Skin of body (tissue), 2 donors: ENCODE results near the gene BEND6. TPM values are rescaled to one million over a fixed set of nuclear protein-coding genes. Genes with fewer than 3 reads are reported as not detected.

Source experiments
- DNase-seq: peaks from one replicate; lab custom pipeline; 2025; lab: John Stamatoyannopoulos, UW
- total RNA-seq: library from RNA; depleted of rRNA; stranded (reverse); fragments of >200 nt; gene quantifications from one replicate; pipeline ENCODE4 v1.2.3, GENCODE V29; 2014

Gene BEND6
- total RNA-seq, 1 donor from 2014 or later: 5.6 TPM

GRCh38 chr6:56940977-56941376, 13.9 kb upstream of the BEND6 start:
- DNase-seq: no peak

DNA sequence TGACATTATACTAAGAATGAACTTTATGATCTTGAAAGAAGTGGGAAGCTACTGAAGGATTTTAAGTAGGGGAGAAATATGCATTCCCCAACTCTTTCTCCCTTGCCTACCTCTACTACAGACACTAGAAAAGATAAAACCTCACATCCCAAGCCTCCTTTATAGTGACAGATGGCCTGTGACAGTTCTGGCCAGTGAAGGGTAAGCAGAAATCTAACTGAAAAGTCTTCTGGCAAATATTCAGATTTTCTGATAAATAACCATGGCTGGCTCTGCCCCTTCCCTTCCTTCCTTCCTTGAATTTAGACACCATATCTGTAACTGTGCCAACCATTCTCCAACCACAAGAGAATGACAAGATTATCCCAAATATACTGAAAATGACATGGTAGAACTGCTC, 10.2 kb upstream of the BEND6 start:
- DNase-seq: no peak

- no peak for DNase-seq
Observed at GRCh38 chr6:56946368-56946767, 8.5 kb upstream of the BEND6 start.

DNA sequence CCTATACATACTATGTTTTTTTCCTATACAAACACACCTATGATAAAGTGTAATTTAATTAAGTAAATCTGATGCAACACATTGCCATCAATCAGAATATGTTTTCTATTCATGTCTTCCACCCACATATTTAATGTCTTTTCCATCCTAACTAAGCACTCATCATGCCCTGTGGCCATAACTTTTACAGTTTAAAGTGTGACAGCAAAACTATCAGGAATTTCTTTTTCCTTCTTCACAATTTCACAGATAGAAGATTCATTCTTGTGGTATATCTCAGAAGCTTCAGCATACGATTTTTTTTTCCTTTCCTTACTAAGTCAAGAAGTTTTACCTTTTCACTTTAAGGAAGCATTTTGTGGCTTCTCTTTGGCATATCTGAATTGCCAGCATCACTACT, 7.0 kb upstream of the BEND6 start:
- DNase-seq: no peak

DNA sequence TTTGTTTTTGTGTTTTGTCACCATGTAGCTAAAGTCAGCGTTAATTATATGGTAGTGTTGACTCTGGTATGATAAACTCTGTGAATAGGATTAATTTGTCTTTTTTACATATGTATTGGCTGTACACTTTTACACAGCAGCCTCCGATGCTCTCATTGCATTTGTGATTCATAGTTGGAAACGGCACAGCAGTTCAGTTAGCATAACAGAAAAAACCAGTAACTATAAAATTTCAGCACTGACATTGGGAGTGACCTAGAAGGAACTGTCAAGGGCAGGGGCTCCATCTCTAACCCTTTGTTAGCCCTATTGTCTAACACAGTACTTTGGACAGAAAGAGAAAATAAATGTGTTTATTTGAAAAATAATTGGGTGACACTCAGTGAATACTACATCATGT, 5.6 kb upstream of the BEND6 start:
- DNase-seq: no peak

DNA sequence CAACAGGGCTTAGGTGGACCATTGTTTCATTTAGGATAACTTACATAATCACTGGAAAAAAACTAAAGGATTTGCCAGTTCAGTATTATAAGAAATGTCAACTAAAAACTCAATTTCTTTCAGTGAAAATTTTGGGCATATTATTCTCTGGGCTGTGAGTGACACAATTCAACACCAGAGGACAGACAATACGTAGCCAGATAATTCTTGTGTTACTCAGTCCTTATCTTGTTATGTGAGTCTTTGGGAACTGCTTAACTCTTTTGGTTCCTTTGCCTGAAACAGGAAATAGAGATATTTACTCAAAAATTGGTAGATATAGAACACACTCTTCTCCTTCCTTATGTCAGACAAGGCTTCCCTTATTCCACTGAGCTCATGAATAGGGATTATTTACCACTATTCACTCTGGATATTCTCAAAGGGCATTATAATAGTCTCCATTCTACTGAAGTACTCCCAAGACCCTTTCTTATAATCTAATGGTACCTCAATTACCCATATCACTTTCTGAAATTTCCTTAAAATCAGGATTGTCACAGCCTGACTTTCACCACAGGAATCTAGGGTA, 4.9 kb upstream of the BEND6 start:
- DNase-seq: no peak

GRCh38 chr6:56951049-56951831, 3.7 kb upstream of the BEND6 start:
- DNase-seq: no peak

DNA sequence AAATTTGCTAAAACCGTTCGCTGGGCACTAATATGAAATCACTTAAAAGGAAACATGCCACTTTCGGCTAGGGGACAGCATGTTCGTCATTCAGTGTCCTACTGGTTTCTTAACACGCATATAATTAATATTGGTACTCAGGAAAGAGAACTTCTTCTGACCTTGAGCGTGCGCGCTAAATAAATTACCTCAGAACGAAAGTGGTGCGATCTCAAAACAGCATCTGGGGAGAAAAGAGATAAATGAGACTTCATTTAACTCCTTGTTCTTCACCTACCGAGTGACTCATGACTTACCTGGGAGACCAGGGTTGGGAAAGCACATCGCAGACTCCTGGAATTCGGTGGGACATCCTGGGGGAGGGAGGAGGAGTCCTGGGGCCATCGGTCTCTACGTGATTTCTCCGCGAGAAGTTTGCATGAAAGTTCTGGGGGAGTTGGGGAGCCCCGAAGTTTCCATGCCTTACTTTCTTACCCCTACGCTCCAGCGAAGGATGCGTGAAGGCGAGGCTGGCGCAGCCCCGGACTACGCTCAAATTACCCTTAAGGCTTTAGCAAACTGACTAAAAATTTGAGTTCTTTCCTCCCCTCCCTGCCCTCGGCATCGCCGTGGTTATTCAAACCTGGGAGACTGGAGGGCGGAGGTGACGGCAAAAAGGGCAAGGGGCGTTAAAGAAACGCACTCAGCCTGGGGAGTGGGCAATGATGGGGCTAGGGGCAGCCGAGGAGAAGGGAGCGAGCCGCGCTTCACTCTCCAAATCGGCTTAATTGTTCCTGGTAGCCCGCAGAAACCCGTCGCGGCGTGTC, 1.1 kb upstream of the BEND6 start:
- DNase-seq: no peak

GRCh38 chr6:56955171-56956155, 556 bp downstream of the BEND6 start:
- DNase-seq: no peak

GRCh38 chr6:56956491-56956890, 1.6 kb downstream of the BEND6 start:
- DNase-seq: no peak

DNA sequence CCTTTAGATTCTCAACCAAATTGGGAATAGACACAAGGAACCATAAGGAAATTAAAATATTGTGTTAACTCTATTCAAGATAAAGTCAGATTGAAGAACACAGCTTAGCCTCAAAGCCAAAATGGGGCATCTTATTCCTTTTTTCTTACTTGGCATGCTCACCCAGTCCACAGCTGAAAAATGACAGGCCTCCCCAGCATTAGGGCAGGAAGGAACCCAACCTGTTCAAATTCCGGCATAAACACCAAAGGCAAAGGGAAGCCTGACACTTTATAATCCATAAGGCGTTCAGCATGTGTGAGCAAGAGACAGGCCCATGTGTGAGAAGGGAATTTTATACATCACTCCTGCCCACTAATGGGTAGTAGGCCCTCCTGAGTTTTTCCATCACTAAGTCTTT, 2.9 kb downstream of the BEND6 start:
- DNase-seq: no peak

- DNase-seq: no peak
Observed at GRCh38 chr6:56958481-56958880, 3.6 kb downstream of the BEND6 start.

DNA sequence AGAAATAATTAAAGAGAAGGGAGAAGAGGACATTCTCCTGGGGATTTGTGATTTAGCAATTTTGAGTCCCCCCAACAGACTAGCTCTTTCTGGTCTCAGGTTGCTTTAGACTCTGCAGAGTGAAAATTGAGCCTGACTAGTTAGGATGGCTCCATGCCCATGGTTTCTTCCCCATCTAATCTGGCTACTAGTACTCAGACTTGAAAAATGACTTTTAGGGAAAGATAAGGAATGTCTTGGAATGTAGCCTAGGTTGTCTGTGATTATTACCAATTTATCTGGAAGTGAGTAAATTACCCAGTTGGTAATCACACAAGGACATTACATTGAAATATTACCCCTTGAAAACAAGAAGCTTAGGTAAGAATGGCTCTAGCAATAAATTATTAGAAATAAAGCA, 4.2 kb downstream of the BEND6 start:
- DNase-seq: no peak

GRCh38 chr6:56959938-56960337, 5.0 kb downstream of the BEND6 start:
- no peak for DNase-seq

DNA sequence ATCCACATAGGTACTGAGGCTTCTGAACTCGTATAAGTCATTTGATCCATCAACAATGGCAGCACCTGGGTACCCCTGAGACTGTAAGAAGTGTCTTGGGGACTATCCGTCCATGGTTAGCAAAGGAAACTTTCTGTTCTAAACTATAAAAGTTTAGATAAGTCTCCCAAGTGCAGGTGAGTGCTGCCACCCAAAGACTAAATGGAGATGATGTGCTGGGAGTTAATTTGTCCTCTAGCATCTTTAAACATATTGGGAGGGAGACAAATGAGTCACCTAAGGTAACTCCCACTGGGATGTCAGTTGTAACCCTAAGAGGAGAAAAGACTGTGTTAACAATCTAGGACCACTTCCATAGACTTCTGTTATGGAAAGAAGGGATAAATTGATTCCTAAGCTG, 6.2 kb downstream of the BEND6 start:
- DNase-seq: no peak

GRCh38 chr6:56962441-56962840, 7.5 kb downstream of the BEND6 start:
- DNase-seq: no peak

- no peak for DNase-seq
Observed at GRCh38 chr6:56963043-56963442, 8.1 kb downstream of the BEND6 start.

DNA sequence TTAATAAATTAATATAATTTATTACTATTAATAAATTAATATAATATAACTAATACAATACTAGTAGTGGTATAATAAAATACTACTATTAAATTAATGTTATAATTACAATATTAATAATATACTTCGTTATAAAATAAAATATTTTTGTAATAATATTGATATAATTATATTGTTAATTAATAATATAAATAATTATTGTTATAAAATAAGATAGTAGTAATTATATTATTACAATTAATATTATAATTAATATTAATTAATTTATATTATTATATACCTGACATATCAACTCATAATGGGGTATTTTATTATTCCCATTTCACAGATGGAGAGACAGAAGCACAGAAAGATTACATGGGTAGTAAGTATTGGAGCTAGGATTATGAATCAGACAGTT, 8.9 kb downstream of the BEND6 start:
- no peak for DNase-seq

DNA sequence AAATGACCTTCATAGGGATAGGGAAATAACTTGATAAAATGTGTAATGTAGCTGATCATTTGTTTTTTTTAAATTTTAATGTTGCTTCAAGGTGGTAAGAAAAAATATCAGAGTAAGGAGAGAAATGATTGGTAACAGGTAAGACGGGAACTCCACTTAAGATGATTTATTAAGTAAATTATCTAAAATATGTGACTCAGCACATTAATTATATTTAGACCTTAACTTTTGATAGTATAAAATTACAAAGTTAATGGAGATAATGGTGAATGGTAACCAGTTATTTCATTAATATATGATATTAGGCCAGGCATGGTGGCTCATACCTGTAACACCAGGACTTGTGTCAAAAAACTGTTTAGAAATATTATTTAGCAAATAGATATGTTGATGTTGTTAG, 10.2 kb downstream of the BEND6 start:
- DNase-seq: no peak

DNA sequence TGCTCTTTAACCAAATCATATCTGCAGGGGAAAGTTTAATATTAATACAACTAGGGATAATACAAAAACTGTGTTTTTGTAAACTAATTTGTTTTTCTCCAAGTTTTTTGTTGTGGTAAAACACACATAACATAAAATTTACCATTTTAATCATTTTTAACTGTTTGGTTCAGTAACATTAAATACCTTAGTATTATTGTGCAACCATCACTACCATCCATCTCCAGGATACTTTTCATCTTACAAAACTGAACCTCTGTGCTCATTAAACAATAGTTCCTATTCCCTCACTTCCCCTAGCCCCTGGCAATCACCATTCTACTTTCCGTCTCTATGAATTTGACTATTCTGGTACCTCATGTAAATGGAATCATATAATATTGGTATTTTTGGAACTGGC, 15.9 kb downstream of the BEND6 start:
- no peak for DNase-seq

DNA sequence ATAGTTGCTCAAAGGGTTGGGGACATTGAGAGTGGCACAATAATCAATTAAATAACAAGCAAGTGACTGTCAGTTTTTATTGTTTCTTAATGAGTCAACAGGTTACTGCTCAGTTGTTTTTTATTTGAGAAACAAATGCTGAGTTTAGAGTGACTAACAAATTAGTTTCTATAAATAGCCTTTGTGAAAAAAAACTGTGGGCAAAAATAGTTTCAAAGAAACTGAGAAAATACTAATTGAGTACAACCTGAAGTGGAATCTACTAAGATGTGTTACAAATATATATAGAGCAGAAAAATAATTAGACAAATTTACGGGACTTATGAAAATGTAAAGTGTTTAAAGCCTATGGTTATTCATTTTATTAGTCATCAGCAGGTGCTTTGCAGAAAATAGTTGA, 22.3 kb downstream of the BEND6 start:
- DNase-seq: no peak
